Measurements from ENCODE around the gene TOLLIP.

DNA sequence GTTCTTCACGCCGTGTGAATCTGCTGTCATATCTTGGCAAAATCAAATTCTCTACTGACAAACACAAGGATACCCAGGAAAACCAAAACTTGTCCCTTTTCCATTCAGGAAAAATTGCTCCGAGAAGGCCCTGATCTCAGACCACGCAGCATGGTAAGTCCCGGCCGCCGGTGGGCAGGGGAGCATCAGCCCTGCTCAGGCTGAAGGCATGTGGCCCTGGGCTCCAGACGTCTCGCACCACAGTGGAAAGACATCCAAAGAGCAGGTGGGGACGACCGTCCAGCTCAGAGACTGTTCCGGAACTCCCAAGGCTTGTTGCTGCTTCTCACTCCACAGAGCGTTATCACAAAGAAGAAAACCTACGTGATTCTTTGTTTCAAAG is 29.8 kb downstream of the TOLLIP start:
- TF ChIP-seq POLR2A (IDR thresholded peaks at IDR 0.05): no peak
- TF ChIP-seq POLR2AphosphoS5 (IDR thresholded peaks at IDR 0.05): no peak
- no peak for TF ChIP-seq CTCF (IDR thresholded peaks at IDR 0.05)
- no peak for TF ChIP-seq EP300 (IDR thresholded peaks at IDR 0.05)
